ENCODE measurements around the gene CCDC85C. TPM values are rescaled to one million over a fixed set of nuclear protein-coding genes. Genes with fewer than 3 reads are reported as not detected.

CCDC85C gene
- total RNA-seq, 1 donor from 2014 or later: 4.4 TPM

- H3K27ac Mint-ChIP-seq (ENCODE audit: unreplicated experiment): no peak overlapping the region
- DNase-seq (ENCODE audit: extremely low spot score, unreplicated experiment): no peak
- H3K4me3 Mint-ChIP-seq (ENCODE audit: unreplicated experiment): no peak overlapping the region
- no peaks in the 10 kb centered on the region for H3K27me3 Mint-ChIP-seq (ENCODE audit: unreplicated experiment)
- peaks cover 9% of the 10 kb centered on the region for H3K4me1 Mint-ChIP-seq (ENCODE audit: unreplicated experiment)
- TF ChIP-seq CTCF (IDR thresholded peaks at IDR 0.05): no peak
- H3K36me3 Mint-ChIP-seq (ENCODE audit: unreplicated experiment): no peaks in the 10 kb centered on the region
- H3K9me3 Mint-ChIP-seq (ENCODE audit: unreplicated experiment): no peaks in the 10 kb centered on the region
Observed at GRCh38 chr14:99596071-99596627, 7.9 kb downstream of the CCDC85C start.

GRCh38 chr14:99595524-99595923, 8.5 kb downstream of the CCDC85C start:
- Mint-ChIP-seq H3K27ac (ENCODE audit: unreplicated experiment) (no peak overlapping the region), H3K4me1 (ENCODE audit: unreplicated experiment) (peaks cover 8% of the 10 kb centered on the region), H3K4me3 (ENCODE audit: unreplicated experiment) (no peak overlapping the region), H3K27me3 (ENCODE audit: unreplicated experiment) (no peaks in the 10 kb centered on the region), H3K36me3 (ENCODE audit: unreplicated experiment) (no peaks in the 10 kb centered on the region), H3K9me3 (ENCODE audit: unreplicated experiment) (no peaks in the 10 kb centered on the region)
- TF ChIP-seq CTCF (IDR thresholded peaks at IDR 0.05): no peak
- no peak for DNase-seq (ENCODE audit: extremely low spot score, unreplicated experiment)

- DNase-seq (ENCODE audit: extremely low spot score, unreplicated experiment): no peak
- peaks cover 11% of the 10 kb centered on the region for H3K4me1 Mint-ChIP-seq (ENCODE audit: unreplicated experiment)
- no peak overlapping the region for H3K4me3 Mint-ChIP-seq (ENCODE audit: unreplicated experiment)
- no peaks in the 10 kb centered on the region for H3K36me3 Mint-ChIP-seq (ENCODE audit: unreplicated experiment)
- no peaks in the 10 kb centered on the region for H3K9me3 Mint-ChIP-seq (ENCODE audit: unreplicated experiment)
- no peaks in the 10 kb centered on the region for H3K27me3 Mint-ChIP-seq (ENCODE audit: unreplicated experiment)
- no peak for TF ChIP-seq CTCF (IDR thresholded peaks at IDR 0.05)
- H3K27ac Mint-ChIP-seq (ENCODE audit: unreplicated experiment): no peak overlapping the region
Observed at GRCh38 chr14:99595034-99595433, 9.0 kb downstream of the CCDC85C start.

GRCh38 chr14:99593971-99594841, 9.8 kb downstream of the CCDC85C start:
- Mint-ChIP-seq H3K27me3 (ENCODE audit: unreplicated experiment) (no peaks in the 10 kb centered on the region), H3K36me3 (ENCODE audit: unreplicated experiment) (no peaks in the 10 kb centered on the region), H3K4me1 (ENCODE audit: unreplicated experiment) (peaks cover 20% of the 10 kb centered on the region), H3K4me3 (ENCODE audit: unreplicated experiment) (no peak overlapping the region), H3K9me3 (ENCODE audit: unreplicated experiment) (no peaks in the 10 kb centered on the region), H3K27ac (ENCODE audit: unreplicated experiment) (no peak overlapping the region)
- no peak for DNase-seq (ENCODE audit: extremely low spot score, unreplicated experiment)
- no peak for TF ChIP-seq CTCF (IDR thresholded peaks at IDR 0.05)
